22Rv1 (cell line): Measurements from ENCODE around the gene CTBP2.
A peak's percentile ranks its signal among the peaks of the same experiment; 100 is the strongest.

Experiments used
- CTCF ChIP-seq: fragments of 450-650 bp; IDR thresholded peaks from 2 replicates; pipeline ENCODE4 v1.5.1; 2017; ENCODE audit warnings: mild to moderate bottlenecking
- ZFX ChIP-seq: fragments of 450-650 bp; IDR thresholded peaks from 2 replicates; pipeline ENCODE4 v1.6.1; 2017; ENCODE audit warnings: antibody characterized with exemption, borderline replicate concordance

- TF ChIP-seq CTCF, result peak; percentile 31
- no peak for TF ChIP-seq ZFX
Observed at GRCh38 chr10:125038637-125039036, 121.7 kb downstream of the CTBP2 start.
